ENCODE measurements around the gene MYG1.
A peak's percentile ranks its signal among the peaks of the same experiment; 100 is the strongest.

MYG1 gene, protein sequence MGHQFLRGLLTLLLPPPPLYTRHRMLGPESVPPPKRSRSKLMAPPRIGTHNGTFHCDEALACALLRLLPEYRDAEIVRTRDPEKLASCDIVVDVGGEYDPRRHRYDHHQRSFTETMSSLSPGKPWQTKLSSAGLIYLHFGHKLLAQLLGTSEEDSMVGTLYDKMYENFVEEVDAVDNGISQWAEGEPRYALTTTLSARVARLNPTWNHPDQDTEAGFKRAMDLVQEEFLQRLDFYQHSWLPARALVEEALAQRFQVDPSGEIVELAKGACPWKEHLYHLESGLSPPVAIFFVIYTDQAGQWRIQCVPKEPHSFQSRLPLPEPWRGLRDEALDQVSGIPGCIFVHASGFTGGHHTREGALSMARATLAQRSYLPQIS

DNA sequence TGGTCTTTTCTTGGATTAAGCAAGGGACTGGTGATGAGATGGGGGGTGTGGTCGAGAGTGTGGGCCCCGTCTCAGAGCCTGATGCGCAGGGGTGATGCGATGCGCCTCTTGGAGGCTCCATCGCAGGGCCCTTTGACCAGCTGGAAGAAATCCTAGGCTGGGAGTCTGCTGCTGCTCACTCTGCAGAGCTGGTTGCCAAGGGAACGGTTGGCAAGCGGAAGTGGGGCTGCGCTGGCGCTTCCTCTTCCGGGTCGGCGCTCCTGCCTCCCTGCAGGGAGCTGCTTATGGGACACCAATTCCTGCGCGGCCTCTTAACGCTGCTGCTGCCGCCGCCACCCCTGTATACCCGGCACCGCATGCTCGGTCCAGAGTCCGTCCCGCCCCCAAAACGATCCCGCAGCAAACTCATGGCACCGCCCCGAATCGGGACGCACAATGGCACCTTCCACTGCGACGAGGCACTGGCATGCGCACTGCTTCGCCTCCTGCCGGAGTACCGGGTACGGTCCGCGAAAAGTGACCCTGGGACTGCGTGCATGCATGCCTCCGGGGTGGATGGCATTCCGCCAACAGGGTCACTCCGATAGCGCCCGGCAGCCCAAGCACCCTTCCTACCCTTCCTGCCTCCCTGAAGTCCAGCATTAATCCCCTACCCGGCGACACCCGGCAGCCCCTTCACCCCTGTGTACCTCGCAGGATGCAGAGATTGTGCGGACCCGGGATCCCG, at the start of gene MYG1:
MYG1 (plus strand) TSS at position 242 of the 727 bp plus-strand sequence; CDS start at position 285, 43 bp downstream.
- DNase-seq (ENCODE audit: low read depth, low spot score) = peak; percentile 93

DNA sequence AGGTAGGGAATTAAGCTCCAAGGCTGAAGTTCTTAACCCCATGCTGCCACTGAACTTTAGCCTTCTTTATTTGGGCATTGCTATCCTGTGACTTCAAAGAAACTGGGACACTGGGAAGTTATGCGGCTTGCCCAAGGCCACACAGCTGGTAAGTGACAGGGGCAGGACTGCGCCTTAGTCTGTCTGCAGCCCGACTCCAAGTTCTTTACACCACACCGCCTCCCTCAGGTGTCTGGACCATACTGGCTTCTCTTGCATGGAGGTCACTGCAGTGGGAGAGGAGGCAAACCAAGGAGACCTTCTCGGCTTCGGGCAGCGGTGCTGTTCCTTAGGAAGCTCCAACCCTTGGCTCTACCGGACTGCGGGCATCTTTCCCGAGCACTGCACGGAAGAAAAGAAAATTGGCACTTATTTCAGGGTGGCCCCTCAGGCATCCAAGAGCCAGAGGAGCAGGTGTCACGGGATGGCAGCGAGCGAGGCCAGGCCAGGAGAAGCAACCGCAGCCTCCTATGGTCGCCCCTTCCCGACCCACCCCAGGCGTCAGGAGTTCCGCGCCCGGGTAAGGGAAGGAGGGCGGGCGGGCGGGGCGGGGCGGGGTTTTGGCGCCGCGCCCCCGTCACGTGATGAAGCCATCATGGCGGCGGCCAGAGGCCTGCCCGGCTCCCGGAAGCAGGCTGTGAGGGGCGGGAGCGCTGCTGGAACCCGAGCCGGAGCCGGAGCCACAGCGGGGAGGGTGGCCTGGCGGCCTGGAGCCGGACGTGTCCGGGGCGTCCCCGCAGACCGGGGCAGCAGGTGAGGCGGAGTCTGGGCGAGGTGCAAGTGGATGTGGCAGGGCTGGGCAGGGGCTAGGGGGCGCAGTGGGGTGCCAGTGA, 47.8 kb upstream of the MYG1 start:
- peak; percentile 90 for DNase-seq (ENCODE audit: low read depth, low spot score)

DNA sequence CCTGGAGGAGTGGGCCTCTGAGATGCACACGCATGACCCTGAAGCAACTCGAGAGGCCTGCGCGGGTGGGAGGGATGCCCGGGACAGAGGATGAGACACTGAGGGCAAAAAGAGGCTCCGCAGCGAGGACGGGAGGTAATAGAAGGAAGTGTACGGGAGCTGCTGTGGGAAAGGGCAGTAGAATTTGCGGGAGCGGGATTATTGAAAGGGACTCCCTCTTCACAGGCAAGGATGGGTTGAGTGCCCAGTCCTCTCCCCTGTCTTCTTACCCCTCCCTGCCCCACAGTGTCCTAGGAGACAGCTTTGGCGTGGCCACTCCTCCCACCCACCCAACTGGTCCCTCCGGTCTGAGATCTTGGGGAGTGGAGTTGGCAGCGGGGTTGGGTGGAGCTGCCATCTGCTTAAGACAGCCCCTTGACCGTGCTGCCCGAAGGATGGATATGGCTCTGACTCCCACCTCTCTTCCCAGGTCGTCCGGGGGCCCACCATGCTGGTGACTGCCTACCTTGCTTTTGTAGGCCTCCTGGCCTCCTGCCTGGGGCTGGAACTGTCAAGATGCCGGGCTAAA, 47.1 kb upstream of the MYG1 start:
- no peak for DNase-seq (ENCODE audit: low read depth, low spot score)

DNA sequence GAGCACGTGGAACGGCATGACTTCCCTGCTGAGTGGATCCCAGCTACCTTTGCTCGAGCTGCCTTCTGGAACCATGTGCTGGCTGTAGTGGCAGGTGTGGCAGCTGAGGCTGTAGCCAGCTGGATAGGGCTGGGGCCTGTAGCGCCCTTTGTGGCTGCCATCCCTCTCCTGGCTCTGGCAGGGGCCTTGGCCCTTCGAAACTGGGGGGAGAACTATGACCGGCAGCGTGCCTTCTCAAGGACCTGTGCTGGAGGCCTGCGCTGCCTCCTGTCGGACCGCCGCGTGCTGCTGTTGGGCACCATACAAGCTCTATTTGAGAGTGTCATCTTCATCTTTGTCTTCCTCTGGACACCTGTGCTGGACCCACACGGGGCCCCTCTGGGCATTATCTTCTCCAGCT, 46.2 kb upstream of the MYG1 start:
- DNase-seq (ENCODE audit: low read depth, low spot score) = no peak

DNA sequence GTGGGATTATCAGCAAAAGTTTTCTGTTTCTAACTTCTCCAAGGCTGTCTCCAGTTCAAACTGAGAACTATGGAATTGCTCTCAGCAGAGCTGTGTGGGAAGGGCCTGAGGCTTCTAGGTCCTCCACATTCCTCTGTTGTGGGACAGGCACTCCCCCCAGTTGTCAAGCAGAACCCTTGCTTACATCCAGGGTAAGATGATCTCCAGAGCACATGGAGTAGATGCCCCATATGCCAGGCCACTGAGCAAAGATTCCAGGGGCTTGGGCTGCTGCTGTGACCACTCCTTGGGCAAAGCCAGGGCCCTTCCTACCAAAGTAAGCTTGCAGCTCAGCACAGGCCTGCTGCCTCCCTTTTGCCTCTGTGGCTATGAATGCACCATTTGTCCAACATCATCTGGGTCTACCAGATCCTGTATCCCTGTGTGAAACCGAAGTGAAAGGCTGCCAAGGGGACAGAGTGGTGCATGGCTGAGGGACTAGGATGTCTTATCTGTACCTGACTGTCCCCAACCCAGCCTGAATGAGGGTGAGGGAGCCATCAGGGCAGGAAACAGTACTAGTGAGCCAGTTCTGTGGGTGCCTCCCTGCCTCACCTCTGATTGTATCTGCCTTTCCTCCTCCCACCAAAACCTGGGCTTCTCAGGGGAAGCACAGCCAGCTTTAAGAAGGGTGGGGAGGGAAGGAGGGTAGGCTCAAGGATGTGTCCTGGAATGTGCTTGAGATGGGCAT, 44.5 kb upstream of the MYG1 start:
- no peak for DNase-seq (ENCODE audit: low read depth, low spot score)

DNA sequence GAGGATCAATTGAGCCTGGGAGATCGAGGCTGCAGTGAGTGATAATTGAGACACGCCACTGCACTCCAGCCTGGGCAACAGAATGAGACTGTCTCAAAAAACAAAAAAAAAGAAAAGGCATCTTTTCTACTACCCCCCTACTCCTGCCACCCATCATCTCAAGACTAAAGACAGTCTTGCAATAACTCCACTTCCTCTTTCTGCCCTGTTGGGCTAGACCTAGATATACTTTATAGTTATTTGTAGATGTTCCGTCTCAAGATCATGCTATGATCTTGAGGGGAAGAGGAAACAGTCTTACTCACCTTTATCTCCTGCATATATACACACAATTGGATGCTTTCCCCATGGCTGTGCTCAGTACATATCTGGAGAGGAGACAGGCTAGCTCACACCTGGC, 43.5 kb upstream of the MYG1 start:
- no peak for DNase-seq (ENCODE audit: low read depth, low spot score)

DNA sequence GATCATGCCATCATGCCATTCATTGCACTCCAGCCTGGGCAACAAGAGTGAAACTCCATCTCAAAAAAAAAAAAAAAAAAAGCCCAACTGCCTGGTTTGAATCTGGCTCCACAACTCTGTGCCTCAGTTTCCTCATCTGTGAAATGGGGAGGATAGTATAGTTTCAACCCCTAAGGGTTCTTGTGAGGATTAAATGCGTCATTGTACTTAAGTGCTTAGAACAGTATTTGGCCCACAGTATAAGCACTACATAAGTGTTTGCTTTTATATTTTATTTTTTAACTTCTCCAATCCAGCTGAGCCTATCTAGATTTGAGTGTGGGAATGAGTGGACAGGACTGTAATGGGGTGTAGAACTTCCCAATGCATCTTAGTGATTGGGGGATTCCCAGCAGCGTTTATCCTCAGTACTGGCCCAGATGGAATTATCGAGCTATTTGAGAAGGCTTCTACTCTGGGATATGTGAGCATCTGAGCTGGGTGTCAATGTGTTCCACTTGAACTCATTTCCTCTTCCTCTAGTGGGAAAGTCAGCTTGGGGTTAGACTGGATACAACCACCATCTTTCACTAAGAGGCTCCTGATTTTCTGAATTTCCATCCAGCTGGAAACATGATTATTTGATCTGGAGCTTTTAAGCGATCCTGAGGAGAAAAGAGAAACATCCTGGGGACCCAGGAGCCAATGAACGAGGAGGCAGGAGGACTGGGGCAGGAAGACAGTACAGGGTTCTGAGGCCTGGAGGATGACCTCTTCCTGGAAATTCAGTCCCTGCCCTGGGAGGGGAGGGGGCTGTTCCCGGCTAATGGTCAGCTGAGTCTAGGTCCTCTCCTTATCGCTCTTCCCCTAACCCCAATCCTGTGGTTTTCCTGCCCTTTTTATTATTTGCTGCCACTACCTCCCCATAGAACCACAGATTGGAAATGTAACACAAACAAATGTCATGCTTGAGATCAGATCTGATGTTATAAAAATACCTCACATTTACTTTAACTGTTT, 40.7 kb upstream of the MYG1 start:
- no peak for DNase-seq (ENCODE audit: low read depth, low spot score)

DNA sequence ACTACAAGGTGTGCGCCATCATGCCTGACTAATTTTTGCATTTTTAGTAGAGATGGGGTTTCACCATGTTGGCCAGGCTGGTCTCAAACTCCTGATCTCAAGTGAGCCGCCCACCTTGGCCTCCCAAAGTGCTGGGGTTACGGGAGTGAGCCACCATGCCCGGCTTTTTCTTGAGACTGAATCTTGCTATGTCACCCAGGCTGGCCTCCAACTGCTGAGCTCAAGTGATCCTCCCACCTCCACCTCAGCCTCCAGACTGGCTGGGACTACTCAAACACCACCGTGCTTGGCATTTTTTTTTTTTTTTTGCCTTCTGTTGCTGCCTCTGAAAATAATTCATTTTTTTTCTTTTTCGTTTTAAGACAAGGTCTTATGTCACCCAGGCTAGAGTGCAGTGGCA, 39.6 kb upstream of the MYG1 start:
- no peak for DNase-seq (ENCODE audit: low read depth, low spot score)

DNA sequence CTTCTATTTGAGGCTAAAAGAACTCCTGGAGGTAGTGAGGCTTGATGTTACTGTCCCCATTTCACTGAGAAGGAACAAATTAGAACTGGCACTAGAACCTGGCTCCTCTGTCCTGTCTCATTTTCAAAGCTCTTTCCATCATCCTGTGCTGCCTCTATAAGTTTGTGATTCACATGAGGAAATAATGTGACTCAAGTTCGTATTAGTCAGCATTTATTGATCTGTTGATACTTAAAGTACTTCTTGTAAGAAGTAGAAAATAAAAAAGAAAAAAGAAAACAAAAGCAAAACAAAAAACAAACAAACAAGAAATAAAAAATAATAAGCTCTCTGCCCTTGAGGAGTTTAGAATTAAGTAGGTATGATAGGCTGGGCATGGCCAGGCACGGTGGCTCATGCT, 33.7 kb upstream of the MYG1 start:
- DNase-seq (ENCODE audit: low read depth, low spot score) = no peak

DNA sequence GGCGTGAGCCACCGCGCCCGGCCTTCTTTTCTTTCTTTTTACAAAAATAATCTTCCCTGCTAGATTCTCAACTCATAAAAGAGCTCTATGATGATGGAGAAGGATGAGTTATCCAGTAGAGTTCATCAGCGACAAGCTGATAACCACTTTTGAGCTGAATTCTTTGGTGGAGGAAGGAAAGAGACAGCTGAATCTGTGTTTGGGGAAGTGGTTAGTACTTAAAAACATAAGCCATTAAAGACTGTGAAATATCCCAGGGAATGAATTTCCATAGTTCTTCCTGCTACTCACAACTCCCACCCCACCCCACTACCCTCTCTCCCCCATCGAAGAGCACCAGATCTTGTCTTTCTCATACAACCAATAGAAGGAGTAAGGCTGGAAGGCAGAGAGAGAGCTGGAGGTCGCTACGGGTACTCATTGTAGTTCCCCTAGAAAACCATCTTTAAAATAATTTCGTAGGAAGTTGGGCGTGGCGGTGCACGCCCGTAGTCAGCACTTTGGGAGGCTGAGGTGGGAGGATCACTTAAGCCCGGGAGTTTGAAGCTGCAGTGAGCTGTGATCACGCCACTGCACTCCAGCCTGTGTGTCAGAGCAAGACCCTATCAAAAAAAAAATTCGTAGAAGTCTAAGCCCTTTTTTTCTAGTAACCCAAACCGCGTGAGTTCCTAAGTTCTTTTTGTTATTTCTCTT, 32.0 kb upstream of the MYG1 start:
- DNase-seq (ENCODE audit: low read depth, low spot score) = no peak

DNA sequence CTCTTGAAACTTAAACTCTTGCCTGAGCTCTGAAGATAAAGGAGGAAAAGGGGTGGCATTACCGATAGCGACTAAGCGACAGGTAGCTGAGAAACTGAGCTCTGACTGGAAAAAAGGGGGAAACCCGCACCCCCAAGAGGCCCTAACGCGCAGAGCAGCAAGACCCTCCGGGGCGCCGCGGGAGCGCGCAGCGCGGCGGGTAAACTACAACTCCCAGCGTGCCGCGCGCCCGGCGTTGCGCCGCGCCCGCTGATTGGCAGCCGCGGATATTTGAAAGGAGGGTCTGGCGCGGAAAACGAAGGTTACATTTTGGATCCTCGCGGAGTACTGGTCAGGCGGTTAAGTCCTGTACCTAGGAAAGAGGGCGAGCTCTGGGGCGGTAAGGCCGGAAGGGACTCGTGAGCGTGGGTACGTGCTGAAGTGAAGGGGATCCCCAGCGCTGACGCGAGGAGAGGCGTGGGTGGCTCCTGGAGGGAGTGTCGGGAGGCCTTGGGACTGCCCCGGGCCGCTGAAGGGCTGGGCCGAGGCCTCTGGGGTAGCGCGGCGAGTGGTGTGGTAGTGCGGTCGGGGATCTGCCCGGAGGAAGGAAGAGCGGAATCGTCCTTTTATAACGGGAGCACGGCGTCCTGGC, 31.4 kb upstream of the MYG1 start, which contains the start of gene ESPL1:
ESPL1 (plus strand) TSS at position 301 of the 631 bp plus-strand sequence. CDS start 468 bp downstream, outside the sequence.
- DNase-seq (ENCODE audit: low read depth, low spot score) = peak; percentile 89

DNA sequence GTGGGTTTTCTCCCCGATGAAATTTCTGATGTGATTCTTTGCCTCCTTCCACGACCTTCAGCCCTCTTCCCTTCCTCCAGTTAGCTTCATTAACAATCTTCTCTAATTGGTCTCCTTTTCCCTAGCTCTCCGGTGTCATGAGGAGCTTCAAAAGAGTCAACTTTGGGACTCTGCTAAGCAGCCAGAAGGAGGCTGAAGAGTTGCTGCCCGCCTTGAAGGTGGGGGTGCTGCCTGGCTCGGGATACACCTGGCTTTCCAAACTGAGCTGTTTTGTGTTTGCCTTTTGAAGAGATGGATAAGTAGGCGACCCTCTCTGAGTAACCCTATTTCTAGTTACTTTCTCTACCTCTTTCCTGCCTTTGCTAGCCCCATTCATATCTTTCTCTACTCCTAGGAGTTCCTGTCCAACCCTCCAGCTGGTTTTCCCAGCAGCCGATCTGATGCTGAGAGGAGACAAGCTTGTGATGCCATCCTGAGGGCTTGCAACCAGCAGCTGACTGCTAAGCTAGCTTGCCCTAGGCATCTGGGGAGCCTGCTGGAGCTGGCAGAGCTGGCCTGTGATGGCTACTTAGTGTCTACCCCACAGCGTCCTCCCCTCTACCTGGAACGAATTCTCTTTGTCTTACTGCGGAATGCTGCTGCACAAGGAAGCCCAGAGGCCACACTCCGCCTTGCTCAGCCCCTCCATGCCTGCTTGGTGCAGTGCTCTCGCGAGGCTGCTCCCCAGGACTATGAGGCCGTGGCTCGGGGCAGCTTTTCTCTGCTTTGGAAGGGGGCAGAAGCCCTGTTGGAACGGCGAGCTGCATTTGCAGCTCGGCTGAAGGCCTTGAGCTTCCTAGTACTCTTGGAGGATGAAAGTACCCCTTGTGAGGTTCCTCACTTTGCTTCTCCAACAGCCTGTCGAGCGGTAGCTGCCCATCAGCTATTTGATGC, 30.6 kb upstream of the MYG1 start:
- DNase-seq (ENCODE audit: low read depth, low spot score) = no peak

DNA sequence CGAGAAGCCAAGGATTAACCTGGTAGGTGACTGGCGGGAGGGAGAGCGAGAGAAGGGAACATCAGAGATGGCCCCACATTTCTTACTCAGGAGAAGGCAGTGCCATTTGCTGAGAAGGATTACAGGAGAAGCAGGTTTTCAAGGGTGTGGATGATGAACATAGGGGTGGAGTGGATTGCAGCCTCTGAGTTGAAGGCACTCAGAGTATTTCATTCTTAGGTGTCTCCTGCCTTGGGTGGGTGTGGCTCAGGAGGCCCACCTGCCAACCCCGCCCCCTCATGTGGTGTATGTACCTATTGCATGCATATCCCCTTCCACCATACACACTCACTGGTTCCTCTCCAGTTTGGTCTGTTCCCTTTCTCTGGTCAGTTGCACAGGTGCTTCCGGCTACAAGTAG, 25.1 kb upstream of the MYG1 start:
- DNase-seq (ENCODE audit: low read depth, low spot score) = no peak

DNA sequence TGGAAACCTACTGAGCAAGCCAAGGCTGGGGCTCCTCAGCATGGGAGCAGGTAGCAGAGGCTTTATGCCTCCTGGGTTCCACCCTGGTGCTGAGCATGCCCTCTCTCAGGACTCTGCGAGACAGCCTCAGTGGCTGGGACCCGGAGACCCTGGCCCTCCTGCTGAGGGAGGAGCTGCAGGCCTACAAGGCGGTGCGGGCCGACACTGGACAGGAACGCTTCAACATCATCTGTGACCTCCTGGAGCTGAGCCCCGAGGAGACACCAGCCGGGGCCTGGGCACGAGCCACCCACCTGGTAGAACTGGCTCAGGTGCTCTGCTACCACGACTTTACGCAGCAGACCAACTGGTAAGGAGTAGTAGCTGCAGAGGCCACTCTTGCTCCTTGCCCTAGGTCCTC, 23.0 kb upstream of the MYG1 start:
- DNase-seq (ENCODE audit: low read depth, low spot score) = no peak

DNA sequence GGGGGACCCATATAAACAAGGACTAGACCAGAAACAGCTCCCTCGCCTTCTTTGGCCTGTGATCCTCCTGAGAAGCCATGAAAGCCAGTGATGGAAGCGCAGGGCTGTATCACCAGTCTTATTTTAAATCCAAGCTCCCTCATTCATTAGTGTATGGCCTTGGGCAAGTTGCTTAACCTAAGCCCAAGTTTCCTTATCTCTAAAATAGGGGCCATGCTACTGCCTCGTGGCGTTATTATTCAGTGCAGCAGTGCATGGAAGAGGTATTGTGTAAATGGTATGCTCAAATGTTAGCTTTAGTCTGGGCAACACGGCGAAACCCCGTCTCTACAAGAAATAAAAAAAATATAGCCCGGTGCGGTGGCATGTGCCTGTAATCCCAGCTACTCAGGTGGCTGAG, 21.5 kb upstream of the MYG1 start:
- DNase-seq (ENCODE audit: low read depth, low spot score) = no peak

DNA sequence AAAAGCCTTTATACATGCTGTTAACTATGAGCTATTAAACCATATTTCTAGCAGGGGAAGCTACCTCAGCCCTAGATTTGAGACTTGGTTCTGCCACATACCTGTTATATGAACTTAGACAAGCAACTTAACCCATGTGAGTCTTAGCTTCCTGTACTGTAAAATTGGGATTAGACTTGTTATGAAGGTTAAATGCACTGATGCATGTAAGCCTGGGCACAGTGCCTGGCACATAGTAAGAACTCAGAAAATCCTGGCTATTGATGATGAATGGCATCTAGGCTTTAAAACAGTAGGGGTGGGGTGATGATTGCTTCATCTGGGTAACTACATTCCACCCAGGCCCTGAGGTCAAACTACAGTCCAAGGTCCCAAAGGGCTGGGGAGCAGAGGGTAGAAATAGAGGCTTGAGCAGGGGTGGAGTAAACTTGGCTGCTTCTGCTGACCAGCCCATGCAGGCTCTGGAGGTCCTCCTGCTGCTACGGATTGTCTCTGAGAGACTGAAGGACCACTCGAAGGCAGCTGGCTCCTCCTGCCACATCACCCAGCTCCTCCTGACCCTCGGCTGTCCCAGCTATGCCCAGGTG, 20.1 kb upstream of the MYG1 start:
- no peak for DNase-seq (ENCODE audit: low read depth, low spot score)

DNA sequence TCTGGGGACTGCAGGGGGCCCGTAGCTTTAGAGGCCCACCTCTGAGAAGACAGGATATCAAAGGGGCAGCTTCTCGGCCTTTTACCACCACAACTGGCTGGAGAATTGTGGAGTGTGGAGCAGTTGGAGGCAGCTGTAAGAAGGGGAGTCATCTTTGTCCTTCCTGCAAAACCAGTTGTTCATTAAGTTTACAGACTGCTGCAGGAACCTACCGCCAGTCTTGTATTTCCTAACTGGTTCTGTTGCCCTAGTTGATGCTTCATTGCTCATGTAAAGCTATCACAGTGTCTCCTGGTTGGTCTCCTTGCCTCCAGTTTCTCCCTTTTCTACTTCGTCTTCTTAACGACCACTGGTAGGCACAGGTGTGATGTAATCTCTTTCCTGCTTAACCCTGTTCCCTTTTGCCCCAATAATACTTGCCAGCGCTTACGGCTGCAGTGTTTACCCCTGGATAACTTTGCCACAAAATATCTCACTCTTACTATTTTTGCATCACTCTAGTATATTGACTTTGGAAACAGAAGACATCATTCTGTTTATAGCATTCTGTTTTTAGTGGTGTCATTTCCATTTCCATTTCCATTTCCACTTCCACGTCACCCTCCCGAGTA, 19.5 kb upstream of the MYG1 start:
- DNase-seq (ENCODE audit: low read depth, low spot score) = no peak
